Esophagus muscularis mucosa (tissue), 4 donors: ENCODE data around the gene RABL6. TPM values are rescaled to one million over a fixed set of nuclear protein-coding genes. Genes with fewer than 3 reads are reported as not detected.
"Not testable (repeated sequence)": the region's sequence is repeated elsewhere in the genome, so short reads cannot be mapped to it uniquely, and the experiment has no call there.

Source experiments
- DNase-seq: peaks from one replicate; pipeline ENCODE4 v3.0.0-alpha.2; 2017; ENCODE audit errors: extremely low spot score
- H3K27ac ChIP-seq, 4 donors: fragments of 200-600 bp; sonication (generic); replicated peaks in 1 of 4; 1 replicate in 3 of 4; 2 replicates in 1 of 4; pipeline ENCODE4 v1.5.1; 2016 to 2019; ENCODE audit warnings: mild to moderate bottlenecking in 1 of 4
- H3K27me3 ChIP-seq, 4 donors: fragments of 200-600 bp; sonication (generic); one replicate each; pipeline versions ENCODE4 v1.5.1 to v1.6.0; 2016 to 2019
- H3K36me3 ChIP-seq, 4 donors: fragments of 200-600 bp; sonication (generic); one replicate each; pipeline ENCODE4 v1.5.1; 2016 to 2019
- H3K4me1 ChIP-seq, 4 donors: fragments of 200-600 bp; sonication (generic); one replicate each; pipeline ENCODE4 v1.5.1; 2016 to 2019
- H3K4me3 ChIP-seq, 4 donors: fragments of 200-600 bp; sonication (generic); 1 replicate in 2 of 4; 2 replicates in 2 of 4; pipeline ENCODE4 v1.5.1; 2016 to 2019; ENCODE audit warnings: mild to moderate bottlenecking in 4 of 4, moderate library complexity in 1 of 4
- H3K9me3 ChIP-seq, 4 donors: fragments of 200-600 bp; sonication (generic); 1 replicate in 3 of 4; 2 replicates in 1 of 4; pipeline ENCODE4 v1.5.1; 2016 to 2019
- CTCF ChIP-seq, 3 experiments: fragments of 200-600 bp in 2 of 3; fragments of 450-650 bp in 1 of 3; sonication (generic) in 2 of 3; IDR thresholded peaks; one replicate each; pipeline ENCODE4 v1.5.1; 2017 to 2019; ENCODE audit warnings: antibody characterized with exemption in 3 of 3, mild to moderate bottlenecking in 2 of 3, moderate library complexity in 1 of 3
- EP300 ChIP-seq: sonication (generic); formaldehyde crosslinking; IDR thresholded peaks from one replicate; pipeline ENCODE4 v1.6.1; 2017; ENCODE audit warnings: antibody characterized with exemption
- POLR2A ChIP-seq: fragments of 450-650 bp; IDR thresholded peaks from one replicate; pipeline ENCODE4 v1.6.1; 2017; ENCODE audit warnings: antibody characterized with exemption, moderate library complexity, mild to moderate bottlenecking, low read depth
- POLR2AphosphoS5 ChIP-seq, 2 donors: sonication (generic); formaldehyde crosslinking; IDR thresholded peaks; one replicate each; pipeline ENCODE4 v1.6.1; 2017; ENCODE audit warnings: antibody characterized with exemption in 2 of 2
- WGBS: methylation state at CpG from one replicate; pipeline ENCODE4 v1.1.5; 2018; 5-methylcytosine and 5-hydroxymethylcytosine counted together
- intact Hi-C: fragments of 100-400 bp; cut with DNase I; formaldehyde crosslinking; loops from one replicate; pipeline ENCODE4 v1.15.1; 2023
- total RNA-seq, 4 donors: library from RNA; depleted of rRNA; stranded (reverse); fragments of >200 nt; gene quantifications; one replicate each; pipeline versions ENCODE4 v1.1.0 to v1.2.1, GENCODE V29; 2016

The RABL6 gene
- total RNA-seq, 4 donors from 2014 or later: 56.3 to 110 (median 83.0) TPM

GRCh38 chr9:136831720-136832104 lies 24.0 kb downstream of the RABL6 start:
- Histone ChIP-seq H3K27me3 (no peaks in the 10 kb centered on the region), H3K36me3 (peaks cover 50 to 92% (median 84%) of the 10 kb centered on the region in 4 donors), H3K27ac (no peak overlapping the region), H3K9me3 (no peaks in the 10 kb centered on the region), H3K4me1 (no peaks in the 10 kb centered on the region), H3K4me3 (no peak overlapping the region)
- no peak for DNase-seq
- intact Hi-C loops: no loop called here
- WGBS: 93% methylated on average over 8 of the region's 23 CpGs
- no peak for TF ChIP-seq POLR2AphosphoS5 (IDR thresholded peaks at IDR 0.05)
- TF ChIP-seq CTCF (IDR thresholded peaks at IDR 0.05): no peak
- TF ChIP-seq POLR2A: no peak
- no peak for TF ChIP-seq EP300

- TF ChIP-seq POLR2AphosphoS5 (IDR thresholded peaks at IDR 0.05) (no peak), CTCF (IDR thresholded peaks at IDR 0.05) (no peak), EP300 (no peak), POLR2A (no peak)
- H3K27ac ChIP-seq: no peak overlapping the region
- no peaks in the 10 kb centered on the region for H3K27me3 ChIP-seq
- H3K4me1 ChIP-seq: no peaks in the 10 kb centered on the region
- no peak for DNase-seq
- H3K4me3 ChIP-seq: no peak overlapping the region
- intact Hi-C loops: no loop called here
- 87% methylated on average over 5 of the region's 9 CpGs for WGBS
- H3K36me3 ChIP-seq: peaks cover 50 to 92% (median 80%) of the 10 kb centered on the region in 4 donors
- H3K9me3 ChIP-seq: no peaks in the 10 kb centered on the region
Observed at GRCh38 chr9:136832581-136832980, 24.8 kb downstream of the RABL6 start.

- H3K9me3 ChIP-seq, DNase-seq, intact Hi-C loops, H3K4me3 ChIP-seq, H3K27me3 ChIP-seq, H3K4me1 ChIP-seq, H3K27ac ChIP-seq: not testable (repeated sequence)
- WGBS: 78% methylated on average over 11 of the region's 16 CpGs
- peaks cover 47 to 92% (median 80%) of the 10 kb centered on the region in 4 donors for H3K36me3 ChIP-seq
Observed at GRCh38 chr9:136833381-136834048, 25.8 kb downstream of the RABL6 start.

GRCh38 chr9:136835162-136835931 lies 27.6 kb downstream of the RABL6 start:
- no peak for DNase-seq
- H3K27me3 ChIP-seq: no peaks in the 10 kb centered on the region
- H3K9me3 ChIP-seq: no peaks in the 10 kb centered on the region
- H3K36me3 ChIP-seq: peaks cover 29 to 92% (median 80%) of the 10 kb centered on the region in 4 donors
- no peak overlapping the region for H3K4me3 ChIP-seq
- intact Hi-C loops: no loop called here
- peaks cover 0 to 1% (median under 1%) of the 10 kb centered on the region in 4 donors for H3K4me1 ChIP-seq
- TF ChIP-seq EP300: no peak
- no peak for TF ChIP-seq CTCF (IDR thresholded peaks at IDR 0.05)
- no peak for TF ChIP-seq POLR2A
- TF ChIP-seq POLR2AphosphoS5 (IDR thresholded peaks at IDR 0.05): no peak
- H3K27ac ChIP-seq: no peak overlapping the region
- 89% methylated on average over 29 of the region's 36 CpGs for WGBS
